WERI-Rb-1 (cell line): ENCODE data around the gene GATAD2A.
"Not testable (repeated sequence)": the region's sequence is repeated elsewhere in the genome, so short reads cannot be mapped to it uniquely, and the experiment has no call there.

ENCODE experiments used
- DNase-seq: peaks from one replicate; pipeline ENCODE4 v3.0.0-alpha.2; 2020
- H3K27ac ChIP-seq: fragments of 250-450 bp; sonication (Bioruptor Pico); 2 replicates; pipeline ENCODE4 v1.5.1; 2020; ENCODE audit warnings: mild to moderate bottlenecking, moderate library complexity
- H3K27me3 ChIP-seq: fragments of 250-450 bp; sonication (Bioruptor Pico); 2 replicates; pipeline ENCODE4 v1.5.1; 2021; ENCODE audit warnings: mild to moderate bottlenecking, low read depth, moderate library complexity; ENCODE audit not compliant: insufficient read depth, severe bottlenecking
- H3K36me3 ChIP-seq: fragments of 250-450 bp; sonication (Bioruptor Pico); 2 replicates; pipeline ENCODE4 v1.5.1; 2020; ENCODE audit warnings: mild to moderate bottlenecking, moderate library complexity
- H3K4me3 ChIP-seq: 2 replicates; pipeline ENCODE4 v1.5.1; 2011; ENCODE audit warnings: low read depth, mild to moderate bottlenecking, control low read depth, low read length
- H3K9me3 ChIP-seq: fragments of 250-450 bp; sonication (Bioruptor Pico); 2 replicates; pipeline ENCODE4 v1.5.1; 2021; ENCODE audit warnings: mild to moderate bottlenecking, moderate library complexity; ENCODE audit not compliant: severe bottlenecking
- TF ChIP-seq, protein P1 (sequence below): IDR thresholded peaks from 2 replicates; pipeline ENCODE4 v1.5.1; 2011; ENCODE audit warnings: low read depth, mild to moderate bottlenecking, control low read depth, inconsistent platforms, low read length

GATAD2A gene

DNA sequence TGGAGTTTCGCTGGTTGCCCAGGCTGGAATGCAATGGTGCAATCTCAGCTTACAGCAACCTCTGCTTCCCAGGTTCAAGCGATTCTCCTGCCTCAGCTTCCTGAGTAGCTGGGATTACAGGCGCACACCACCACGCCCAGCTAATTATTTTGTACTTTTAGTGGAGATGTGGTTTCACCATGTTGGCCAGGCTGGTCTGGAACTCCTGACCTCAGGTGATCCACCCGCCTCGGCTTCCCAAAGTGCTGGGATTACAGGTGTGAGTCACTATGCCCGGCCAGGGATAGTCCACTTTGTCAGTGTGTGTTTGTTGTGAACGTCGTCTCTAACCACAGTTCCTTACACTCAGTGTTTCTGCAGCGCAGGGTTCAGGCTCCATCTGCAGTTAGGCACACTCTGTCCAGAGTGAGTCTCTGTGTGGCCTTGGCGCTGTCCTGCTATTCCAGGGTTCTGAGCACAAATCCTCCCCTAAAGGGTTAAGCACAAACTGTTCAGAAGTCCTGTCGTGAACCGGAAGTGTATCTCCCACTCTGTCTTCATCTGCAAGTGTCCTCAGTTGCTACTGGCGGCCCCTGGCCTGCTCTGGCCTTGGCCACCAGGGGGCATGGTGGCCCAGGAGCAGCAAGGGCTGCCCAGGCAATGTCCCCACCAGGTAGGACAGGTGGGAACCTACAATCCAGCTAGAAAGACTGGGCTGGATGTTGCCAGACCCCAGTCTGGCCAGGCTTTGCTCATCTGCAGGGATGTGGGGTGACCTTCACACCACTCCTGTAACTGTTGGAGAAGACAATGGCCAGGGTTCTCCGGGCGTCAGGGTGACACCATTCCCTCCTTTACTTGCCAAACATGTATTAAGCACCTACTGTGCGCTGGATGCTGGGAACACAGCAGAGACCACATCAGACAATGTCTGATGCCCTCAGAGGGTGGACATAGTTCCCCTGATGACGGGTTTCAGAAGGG lies 38.8 kb upstream of the GATAD2A start:
- peak overlapping the region; percentile 29 for H3K27ac ChIP-seq
- H3K9me3 ChIP-seq: no peaks in the 10 kb centered on the region
- peak overlapping the region; percentile 8 for H3K4me3 ChIP-seq
- TF ChIP-seq, protein P1, sequence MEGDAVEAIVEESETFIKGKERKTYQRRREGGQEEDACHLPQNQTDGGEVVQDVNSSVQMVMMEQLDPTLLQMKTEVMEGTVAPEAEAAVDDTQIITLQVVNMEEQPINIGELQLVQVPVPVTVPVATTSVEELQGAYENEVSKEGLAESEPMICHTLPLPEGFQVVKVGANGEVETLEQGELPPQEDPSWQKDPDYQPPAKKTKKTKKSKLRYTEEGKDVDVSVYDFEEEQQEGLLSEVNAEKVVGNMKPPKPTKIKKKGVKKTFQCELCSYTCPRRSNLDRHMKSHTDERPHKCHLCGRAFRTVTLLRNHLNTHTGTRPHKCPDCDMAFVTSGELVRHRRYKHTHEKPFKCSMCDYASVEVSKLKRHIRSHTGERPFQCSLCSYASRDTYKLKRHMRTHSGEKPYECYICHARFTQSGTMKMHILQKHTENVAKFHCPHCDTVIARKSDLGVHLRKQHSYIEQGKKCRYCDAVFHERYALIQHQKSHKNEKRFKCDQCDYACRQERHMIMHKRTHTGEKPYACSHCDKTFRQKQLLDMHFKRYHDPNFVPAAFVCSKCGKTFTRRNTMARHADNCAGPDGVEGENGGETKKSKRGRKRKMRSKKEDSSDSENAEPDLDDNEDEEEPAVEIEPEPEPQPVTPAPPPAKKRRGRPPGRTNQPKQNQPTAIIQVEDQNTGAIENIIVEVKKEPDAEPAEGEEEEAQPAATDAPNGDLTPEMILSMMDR: peak; percentile 95
- no peaks in the 10 kb centered on the region for H3K36me3 ChIP-seq
- no peaks in the 10 kb centered on the region for H3K27me3 ChIP-seq
- DNase-seq: peak; percentile 89

DNA sequence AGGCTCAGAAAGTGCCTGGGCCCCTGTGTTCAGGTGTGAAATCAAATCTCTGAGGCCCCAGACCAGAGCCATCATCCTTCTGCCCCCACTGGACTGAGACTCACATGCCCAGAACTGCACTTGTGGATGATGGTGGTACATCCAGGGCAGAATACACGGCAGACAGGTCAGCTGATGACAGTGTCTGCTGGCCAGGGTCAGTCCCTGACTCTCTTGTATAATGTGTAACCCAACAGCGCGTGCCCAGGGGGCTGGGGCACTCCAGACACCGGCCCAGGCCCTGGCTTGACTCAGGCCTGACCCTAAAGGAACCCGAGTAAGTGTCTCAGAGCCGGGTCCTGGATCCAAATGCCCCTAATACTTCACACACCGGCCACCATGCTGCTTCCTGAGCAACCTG lies 37.4 kb upstream of the GATAD2A start:
- DNase-seq: no peak
- H3K36me3 ChIP-seq: no peaks in the 10 kb centered on the region
- no peaks in the 10 kb centered on the region for H3K27me3 ChIP-seq
- TF ChIP-seq, protein P1: no peak
- no peak overlapping the region for H3K4me3 ChIP-seq
- H3K9me3 ChIP-seq: no peaks in the 10 kb centered on the region
- no peak overlapping the region for H3K27ac ChIP-seq

DNA sequence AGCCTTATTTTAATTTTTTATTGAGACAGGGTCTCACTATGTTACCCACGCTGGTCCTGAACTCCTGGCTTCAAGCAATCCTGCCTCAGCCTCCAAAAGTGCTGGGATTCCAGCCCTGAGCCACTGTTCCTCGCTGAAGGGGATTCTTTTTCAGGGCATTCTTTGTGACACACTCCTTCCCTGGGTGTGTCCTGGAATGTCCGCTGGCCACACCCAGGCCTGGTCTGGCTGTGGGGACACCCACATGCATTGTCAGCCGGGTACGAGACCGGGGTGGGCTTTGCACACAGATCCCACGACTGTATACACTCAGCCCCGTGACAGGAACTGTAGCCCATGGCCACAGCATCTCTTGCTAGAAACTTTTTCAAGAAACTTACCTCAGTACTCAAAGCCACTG lies 34.4 kb upstream of the GATAD2A start:
- H3K27ac ChIP-seq: no peak overlapping the region

DNA sequence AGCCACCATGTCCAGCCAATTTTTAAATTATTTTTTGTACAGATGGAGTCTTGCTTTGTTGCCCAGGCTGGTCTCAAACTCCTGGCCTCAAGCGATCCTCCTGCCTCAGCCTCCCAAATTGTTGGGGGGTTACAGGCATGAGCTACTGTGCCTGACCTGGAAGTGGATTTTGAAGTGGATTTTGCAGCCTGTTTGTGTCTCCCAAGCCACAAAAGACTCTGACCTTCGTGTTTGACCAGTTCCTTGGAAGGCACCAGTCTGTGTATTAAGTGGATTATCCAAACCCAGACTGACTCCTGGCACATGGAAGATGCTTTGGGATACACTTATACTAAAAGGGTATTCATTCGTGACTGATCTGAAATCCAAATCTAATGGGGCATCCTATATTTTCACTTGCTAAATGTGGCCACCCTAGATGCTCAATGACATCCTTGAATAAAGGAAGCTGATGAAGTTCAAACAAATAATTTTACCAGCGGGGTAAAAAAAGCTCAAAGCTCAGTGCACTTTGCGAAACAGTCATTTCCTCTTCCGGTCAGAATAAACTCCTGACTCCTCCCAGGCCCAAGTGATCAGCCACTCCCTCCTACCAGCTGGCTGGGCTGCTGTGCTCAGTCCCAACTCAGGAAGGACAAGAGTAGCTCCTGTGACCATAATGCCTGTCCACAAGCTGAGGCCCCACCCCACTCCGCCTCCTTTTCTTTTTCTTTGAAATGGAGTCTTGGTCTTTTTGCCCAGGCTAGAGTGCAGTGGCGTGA lies 32.6 kb upstream of the GATAD2A start:
- Histone ChIP-seq H3K9me3 (no peaks in the 10 kb centered on the region), H3K4me3 (peak overlapping the region; percentile 26), H3K27ac (peak overlapping the region; percentile 56), H3K36me3 (no peaks in the 10 kb centered on the region), H3K27me3 (no peaks in the 10 kb centered on the region)
- TF ChIP-seq, protein P1: no peak
- DNase-seq: peak; percentile 67

More for the DNA sequence above, 34.4 kb upstream of the GATAD2A start:
- no peak overlapping the region for H3K4me3 ChIP-seq
- H3K27me3 ChIP-seq: no peaks in the 10 kb centered on the region
- no peaks in the 10 kb centered on the region for H3K9me3 ChIP-seq
- no peak for DNase-seq
- TF ChIP-seq, protein P1: no peak
- no peaks in the 10 kb centered on the region for H3K36me3 ChIP-seq

DNA sequence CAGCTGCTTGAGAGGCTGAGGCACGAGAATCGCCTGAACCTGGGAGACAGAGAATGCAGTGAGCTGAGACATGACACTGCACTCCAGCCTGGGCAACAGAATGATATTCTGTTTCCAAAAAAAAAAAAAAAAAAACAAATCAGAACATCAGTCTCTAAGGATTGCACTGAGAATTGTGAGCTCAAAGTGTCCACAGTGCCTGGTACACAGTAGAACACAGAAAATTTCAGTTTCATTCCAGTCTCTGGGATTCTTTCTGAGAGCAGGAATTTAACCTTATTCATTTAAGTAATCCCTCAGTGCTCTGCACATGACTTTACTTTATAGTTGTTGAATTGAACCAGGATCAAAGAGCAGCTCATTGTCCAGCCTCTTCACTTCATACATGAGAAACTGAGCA lies 25.9 kb upstream of the GATAD2A start:
- Histone ChIP-seq H3K9me3 (peaks cover 3% of the 10 kb centered on the region), H3K27me3 (no peaks in the 10 kb centered on the region), H3K4me3 (no peak overlapping the region), H3K36me3 (no peaks in the 10 kb centered on the region), H3K27ac (no peak overlapping the region)
- DNase-seq: no peak
- TF ChIP-seq, protein P1: no peak

DNA sequence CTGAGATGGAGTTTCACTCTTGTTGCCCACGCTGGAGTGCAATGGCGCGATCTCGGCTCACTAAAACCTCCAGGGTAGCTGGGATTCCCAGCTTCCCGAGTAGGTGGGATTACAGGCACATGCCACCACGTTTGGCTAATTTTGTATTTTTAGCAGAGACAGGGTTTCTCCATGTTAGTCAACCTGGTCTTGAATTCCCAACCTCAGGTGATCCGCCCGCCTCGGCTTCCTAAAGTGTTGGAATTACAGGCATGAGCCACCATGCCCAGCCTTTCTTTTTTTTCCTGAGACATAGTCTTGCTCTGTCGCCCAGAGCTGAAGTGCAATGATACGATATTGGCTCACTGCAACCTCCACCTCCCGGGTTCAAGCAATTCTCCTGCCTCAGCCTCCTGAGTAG lies 25.2 kb upstream of the GATAD2A start:
- not testable (repeated sequence) for H3K36me3 ChIP-seq, H3K27me3 ChIP-seq, H3K27ac ChIP-seq, DNase-seq, H3K4me3 ChIP-seq
- peaks cover 10% of the 10 kb centered on the region for H3K9me3 ChIP-seq
